ENCODE results near the gene UTS2.

UTS2 gene

GRCh38 chr1:7862211-7863060 lies 9.6 kb upstream of the UTS2 start:
- no peak for DNase-seq

- DNase-seq = no peak
Measured at GRCh38 chr1:7861452-7861851, 8.6 kb upstream of the UTS2 start.

- DNase-seq = no peak
Measured at GRCh38 chr1:7860130-7860529, 7.3 kb upstream of the UTS2 start.

- no peak for DNase-seq
Measured at GRCh38 chr1:7859406-7859805, 6.5 kb upstream of the UTS2 start.

- no peak for DNase-seq
Measured at GRCh38 chr1:7857985-7858384, 5.1 kb upstream of the UTS2 start.

- DNase-seq = no peak
Measured at GRCh38 chr1:7857000-7857399, 4.1 kb upstream of the UTS2 start.

GRCh38 chr1:7856345-7856744 lies 3.5 kb upstream of the UTS2 start:
- peak; percentile 60 for DNase-seq

GRCh38 chr1:7853684-7854026 lies 790 bp upstream of the UTS2 start:
- DNase-seq = no peak

- no peak for DNase-seq
Measured at GRCh38 chr1:7850786-7851185, 2.1 kb downstream of the UTS2 start.

GRCh38 chr1:7847599-7847998 lies 5.3 kb downstream of the UTS2 start:
- DNase-seq = no peak

GRCh38 chr1:7846656-7847055 lies 6.2 kb downstream of the UTS2 start:
- no peak for DNase-seq

- DNase-seq = no peak
Measured at GRCh38 chr1:7845761-7846160, 7.1 kb downstream of the UTS2 start.

- no peak for DNase-seq
Measured at GRCh38 chr1:7842517-7842916, 10.3 kb downstream of the UTS2 start.

GRCh38 chr1:7839526-7839925 lies 13.3 kb downstream of the UTS2 start:
- DNase-seq = no peak

- no peak for DNase-seq
Measured at GRCh38 chr1:7838714-7839113, 14.2 kb downstream of the UTS2 start.

GRCh38 chr1:7833035-7833434 lies 19.8 kb downstream of the UTS2 start:
- DNase-seq = no peak

GRCh38 chr1:7831458-7831857 lies 21.4 kb downstream of the UTS2 start:
- DNase-seq = peak; percentile 72

- DNase-seq = peak; percentile 32
Measured at GRCh38 chr1:7827126-7827955, 25.5 kb downstream of the UTS2 start.

- DNase-seq = no peak
Measured at GRCh38 chr1:7826363-7826762, 26.5 kb downstream of the UTS2 start.

- no peak for DNase-seq
Measured at GRCh38 chr1:7824701-7825100, 28.2 kb downstream of the UTS2 start.

- no peak for DNase-seq
Measured at GRCh38 chr1:7821282-7821681, 31.6 kb downstream of the UTS2 start.

GRCh38 chr1:7813677-7814373 lies 39.0 kb downstream of the UTS2 start:
- DNase-seq = no peak

- DNase-seq = peak; percentile 83
Measured at GRCh38 chr1:7811476-7811875, 41.4 kb downstream of the UTS2 start.

GRCh38 chr1:7810395-7810794 lies 42.5 kb downstream of the UTS2 start:
- DNase-seq = peak; percentile 95

Data from suppressor macrophage treated with lipopolysaccharide for 4 hours (primary cell).